Loucy (cell line): ENCODE data around the gene PTPN9.
A peak's percentile ranks its signal among the peaks of the same experiment; 100 is the strongest.

Experiments used
- H2AFZ ChIP-seq: fragments of 200-600 bp; sonication (generic); 2 replicates; pipeline ENCODE4 v1.6.0; 2016; ENCODE audit warnings: antibody characterized with exemption, mild to moderate bottlenecking, low read length, moderate library complexity
- H3F3A ChIP-seq: fragments of 200-600 bp; 2 replicates; pipeline ENCODE4 v1.6.0; 2016; ENCODE audit warnings: antibody characterized with exemption, low read depth, mild to moderate bottlenecking
- H3K27me3 ChIP-seq: fragments of 200-600 bp; sonication (generic); 2 replicates; pipeline ENCODE4 v1.6.1; 2014; ENCODE audit warnings: low read length, mild to moderate bottlenecking; ENCODE audit not compliant: insufficient read depth, poor library complexity, severe bottlenecking
- H3K36me3 ChIP-seq: fragments of 200-600 bp; sonication (generic); 2 replicates; pipeline ENCODE4 v1.6.1; 2016; ENCODE audit warnings: low read length; ENCODE audit not compliant: insufficient read depth
- H3K4me1 ChIP-seq: fragments of 200-600 bp; sonication (generic); 2 replicates; pipeline ENCODE4 v1.5.1; 2014; ENCODE audit warnings: low read length, mild to moderate bottlenecking; ENCODE audit not compliant: insufficient read depth, poor library complexity, severe bottlenecking
- H3K4me2 ChIP-seq: fragments of 200-600 bp; sonication (generic); 2 replicates; pipeline ENCODE4 v1.6.0; 2014; ENCODE audit warnings: antibody characterized with exemption, low read length, low read depth, mild to moderate bottlenecking; ENCODE audit not compliant: poor library complexity, severe bottlenecking
- H3K4me3 ChIP-seq: fragments of 200-600 bp; sonication (generic); 2 replicates; pipeline ENCODE4 v1.5.1; 2014; ENCODE audit warnings: low read length, mild to moderate bottlenecking, mixed read lengths; ENCODE audit not compliant: poor library complexity, severe bottlenecking
- H3K79me2 ChIP-seq: fragments of 200-600 bp; sonication (generic); 2 replicates; pipeline ENCODE4 v1.6.1; 2014; ENCODE audit warnings: low read length; ENCODE audit not compliant: insufficient read depth
- H3K9ac ChIP-seq: fragments of 200-600 bp; sonication (generic); 2 replicates; pipeline ENCODE4 v1.6.0; 2014; ENCODE audit warnings: mild to moderate bottlenecking, low read depth, low read length, moderate library complexity; ENCODE audit not compliant: poor library complexity, severe bottlenecking
- H3K9me2 ChIP-seq: fragments of 200-600 bp; sonication (generic); replicated peaks from 2 replicates; pipeline ENCODE4 v1.6.1; 2016; ENCODE audit warnings: low read depth, low read length, mixed read lengths
- H3K9me3 ChIP-seq: fragments of 200-600 bp; sonication (generic); 2 replicates; pipeline ENCODE4 v1.6.1; 2014; ENCODE audit warnings: mild to moderate bottlenecking, antibody characterized with exemption, low read length, low read depth; ENCODE audit not compliant: insufficient read depth
- H4K20me1 ChIP-seq: fragments of 200-600 bp; sonication (generic); 2 replicates; pipeline ENCODE4 v1.6.0; 2014; ENCODE audit warnings: antibody characterized with exemption, low read length, mild to moderate bottlenecking; ENCODE audit not compliant: insufficient read depth, poor library complexity, severe bottlenecking
- CTCF ChIP-seq: fragments of 200-600 bp; sonication (generic); conservative IDR thresholded peaks from 2 replicates; pipeline ENCODE4 v1.5.1; 2014; ENCODE audit warnings: mild to moderate bottlenecking, antibody characterized with exemption, low read length
- EZH2phosphoT487 ChIP-seq: fragments of 200-600 bp; IDR thresholded peaks from 2 replicates; pipeline ENCODE4 v1.6.1; 2018; ENCODE audit warnings: antibody characterized with exemption, mild to moderate bottlenecking, moderate library complexity, borderline replicate concordance

PTPN9 gene

GRCh38 chr15:75598361-75598760, 19.2 kb upstream of the PTPN9 start:
- no peak overlapping the region for H3K9ac ChIP-seq
- H3K4me1 ChIP-seq: no peaks in the 10 kb centered on the region

GRCh38 chr15:75597667-75598341, 18.7 kb upstream of the PTPN9 start:
- Histone ChIP-seq H3K4me3 (no peak overlapping the region), H3F3A (no peaks in the 10 kb centered on the region), H4K20me1 (no peaks in the 10 kb centered on the region), H3K9me2 (no peaks in the 10 kb centered on the region), H3K9me3 (no peaks in the 10 kb centered on the region), H3K4me2 (no peak overlapping the region), H3K27me3 (no peaks in the 10 kb centered on the region), H2AFZ (no peak overlapping the region), H3K79me2 (no peaks in the 10 kb centered on the region), H3K36me3 (peaks cover 36% of the 10 kb centered on the region; the same call in 1 of the 2 replicates), H3K9ac (no peak overlapping the region), H3K4me1 (no peaks in the 10 kb centered on the region)
- TF ChIP-seq EZH2phosphoT487 (no peak), CTCF (peak; percentile 68)

More at GRCh38 chr15:75598361-75598760, 19.2 kb upstream of the PTPN9 start:
- H3K4me3 ChIP-seq: no peak overlapping the region
- H3K9me2 ChIP-seq: no peaks in the 10 kb centered on the region
- H4K20me1 ChIP-seq: no peaks in the 10 kb centered on the region
- no peaks in the 10 kb centered on the region for H3K9me3 ChIP-seq
- no peaks in the 10 kb centered on the region for H3K27me3 ChIP-seq
- H3K4me2 ChIP-seq: no peak overlapping the region
- TF ChIP-seq EZH2phosphoT487 (no peak), CTCF (no peak)
- H3F3A ChIP-seq: no peaks in the 10 kb centered on the region
- no peaks in the 10 kb centered on the region for H3K79me2 ChIP-seq
- H2AFZ ChIP-seq: no peak overlapping the region
- peaks cover 36% of the 10 kb centered on the region; the same call in 1 of the 2 replicates for H3K36me3 ChIP-seq

- Histone ChIP-seq H3K9ac (no peak overlapping the region), H3K36me3 (peaks cover 36% of the 10 kb centered on the region; the same call in 1 of the 2 replicates)
These were observed 17.7 kb upstream of the PTPN9 start for GRCh38 chr15:75596703-75597345.

More at GRCh38 chr15:75596703-75597345, 17.7 kb upstream of the PTPN9 start:
- Histone ChIP-seq H3K4me3 (no peak overlapping the region), H3F3A (no peaks in the 10 kb centered on the region), H3K27me3 (no peaks in the 10 kb centered on the region), H3K9me3 (no peaks in the 10 kb centered on the region), H3K9me2 (no peaks in the 10 kb centered on the region), H4K20me1 (no peaks in the 10 kb centered on the region), H3K4me2 (no peak overlapping the region), H3K4me1 (no peaks in the 10 kb centered on the region), H3K79me2 (no peaks in the 10 kb centered on the region), H2AFZ (no peak overlapping the region)
- no peak for TF ChIP-seq CTCF
- no peak for TF ChIP-seq EZH2phosphoT487
